ENCODE results near the gene DISP3.

DISP3 gene

DNA sequence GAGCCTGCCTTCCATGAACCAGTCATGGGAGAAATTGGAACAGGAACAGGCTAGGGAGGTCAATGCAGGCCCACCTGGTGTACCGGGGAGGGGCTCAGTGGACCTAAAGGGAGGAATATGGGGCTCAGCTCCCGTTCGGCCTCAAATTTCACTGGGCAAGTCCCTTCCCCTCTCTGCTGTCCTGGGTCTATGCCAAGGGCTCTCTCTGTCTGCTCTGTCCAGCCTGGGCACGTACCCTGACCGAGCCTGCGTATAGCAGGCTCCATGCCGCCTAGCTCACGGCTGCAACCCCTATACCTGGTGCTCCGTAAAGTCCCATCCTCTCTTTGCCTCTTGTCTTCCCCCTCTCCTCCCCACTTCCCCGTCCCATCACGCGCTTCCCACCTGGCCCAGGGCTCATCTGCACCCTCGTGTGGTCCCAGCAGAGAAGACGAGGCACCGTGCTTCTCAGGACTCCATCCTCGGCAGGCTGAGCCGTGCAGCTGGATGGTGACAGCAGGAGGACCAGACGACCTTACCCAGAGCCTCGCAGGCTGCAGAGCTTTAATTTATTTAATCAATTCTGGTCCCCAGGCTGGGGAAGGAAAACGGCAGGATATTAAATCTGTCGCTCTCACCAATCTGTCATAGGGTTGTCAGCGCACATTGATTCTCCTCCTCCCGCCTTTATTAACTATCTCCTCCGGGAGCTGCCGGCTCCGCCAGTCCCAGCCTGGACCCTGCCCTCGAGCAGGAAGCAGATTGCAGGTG, 25.0 kb upstream of the DISP3 start:
- no peak overlapping the region for H3K4me3 ChIP-seq
- H3K9ac ChIP-seq = no peak overlapping the region
- H3K36me3 ChIP-seq = no peaks in the 10 kb centered on the region
- H4K20me1 ChIP-seq = peaks cover 0 to 14% (median 0%) of the 10 kb centered on the region in 11 experiments; a peak in 2 of 22 replicates
- H3K27ac ChIP-seq = no peak overlapping the region
- H3K9me3 ChIP-seq (replicated peaks in 1 of 11) = no peaks in the 10 kb centered on the region
- no peak overlapping the region for H3K4me2 ChIP-seq
- H3K4me1 ChIP-seq = peaks cover 0 to 3% (median 0%) of the 10 kb centered on the region in 10 experiments; a peak in 2 of 20 replicates
- no peaks in the 10 kb centered on the region for H3K27me3 ChIP-seq
- TF ChIP-seq Cebpa-rat (IDR thresholded peaks at IDR 0.05) = no peak

DNA sequence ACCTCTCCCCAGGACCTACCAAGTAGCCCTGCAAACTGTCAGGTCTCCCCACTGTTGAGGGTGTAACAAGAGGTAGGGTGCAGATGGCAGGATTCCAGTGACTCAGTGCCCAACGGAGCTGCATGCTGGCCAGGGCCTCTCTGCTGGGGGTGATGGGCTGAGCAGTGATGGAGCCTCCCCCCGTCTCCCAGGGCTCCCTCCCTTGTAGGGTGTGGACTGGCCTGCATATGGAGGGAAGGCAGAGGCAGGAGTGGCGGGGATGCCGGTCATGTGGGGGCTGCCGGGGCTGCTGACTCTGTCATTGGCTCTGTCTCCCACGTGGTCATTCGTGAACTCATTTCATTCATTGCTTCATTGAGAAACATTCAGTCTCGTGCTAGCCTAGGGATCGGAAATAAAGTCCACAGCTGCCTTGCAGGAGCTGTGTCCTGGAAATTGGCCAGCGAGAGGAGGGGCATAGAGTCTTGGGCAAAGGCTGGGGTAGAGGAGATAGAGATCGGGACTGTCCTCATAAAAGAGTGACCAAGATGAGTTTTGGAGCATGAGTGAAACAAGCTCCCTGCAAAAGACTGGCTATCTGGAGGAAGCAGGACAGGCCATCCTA, 22.9 kb upstream of the DISP3 start:
- no peaks in the 10 kb centered on the region for H3K9me3 ChIP-seq (replicated peaks in 1 of 11)
- peaks cover 0 to 3% (median 0%) of the 10 kb centered on the region in 10 experiments; a peak in 2 of 20 replicates for H3K4me1 ChIP-seq
- no peaks in the 10 kb centered on the region for H3K27me3 ChIP-seq
- no peak for TF ChIP-seq Cebpa-rat (IDR thresholded peaks at IDR 0.05)
- no peak overlapping the region for H3K4me2 ChIP-seq
- H3K9ac ChIP-seq = no peak overlapping the region
- H3K4me3 ChIP-seq = no peak overlapping the region
- no peak overlapping the region for H3K27ac ChIP-seq
- H4K20me1 ChIP-seq = peaks cover 0 to 14% (median 0%) of the 10 kb centered on the region in 11 experiments; a peak in 2 of 22 replicates
- H3K36me3 ChIP-seq = no peaks in the 10 kb centered on the region

DNA sequence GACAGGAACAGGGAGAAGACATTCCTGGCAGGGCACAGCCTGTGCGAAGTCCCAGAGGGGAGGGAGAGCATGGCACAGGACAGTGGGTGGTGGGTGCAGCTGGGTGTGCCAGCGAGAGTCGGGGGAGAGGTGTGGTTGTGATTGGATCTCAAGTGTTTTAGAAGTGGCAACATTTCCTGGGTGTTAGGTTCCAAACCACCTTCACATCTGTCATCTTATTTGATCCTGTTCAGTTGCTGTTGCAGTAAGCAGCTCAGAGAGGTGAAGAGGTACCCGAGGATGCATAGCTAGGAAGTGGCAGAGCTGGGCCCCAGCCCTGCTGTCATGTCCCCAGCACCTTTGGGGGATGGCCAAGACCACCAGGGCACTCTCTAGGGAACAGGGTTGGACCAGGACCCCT, 22.0 kb upstream of the DISP3 start:
- Histone ChIP-seq H3K9me3 (replicated peaks in 1 of 11) (no peaks in the 10 kb centered on the region), H3K27me3 (no peaks in the 10 kb centered on the region), H4K20me1 (peaks cover 0 to 14% (median 0%) of the 10 kb centered on the region in 11 experiments; a peak in 2 of 22 replicates), H3K4me1 (peaks cover 0 to 3% (median 0%) of the 10 kb centered on the region in 10 experiments; a peak in 2 of 20 replicates), H3K9ac (no peak overlapping the region), H3K4me3 (no peak overlapping the region), H3K27ac (no peak overlapping the region), H3K36me3 (no peaks in the 10 kb centered on the region), H3K4me2 (no peak overlapping the region)
- no peak for TF ChIP-seq Cebpa-rat (IDR thresholded peaks at IDR 0.05)

DNA sequence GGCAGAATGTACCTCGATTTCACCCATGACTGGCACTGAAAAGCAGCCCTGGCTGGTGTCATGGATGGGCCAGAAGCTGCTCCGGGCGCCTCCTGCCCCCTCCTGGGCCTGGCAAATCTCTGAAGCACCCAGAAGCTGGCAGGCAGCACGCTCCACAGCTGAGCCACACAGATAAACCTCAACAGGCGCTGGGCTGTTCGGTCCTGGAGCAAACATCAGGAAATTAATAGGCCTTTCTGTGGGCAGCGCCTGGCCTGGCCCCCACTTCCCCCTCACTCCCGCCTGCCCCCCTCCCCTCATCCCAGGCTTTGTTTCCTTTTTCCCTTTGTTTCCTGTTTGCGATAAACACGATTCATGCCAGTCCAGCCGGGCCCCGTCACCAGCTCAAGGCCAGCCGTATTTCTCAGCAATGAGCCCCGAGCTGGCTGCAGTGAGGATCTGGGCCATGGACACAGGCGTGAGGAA, 20.1 kb upstream of the DISP3 start:
- no peak overlapping the region for H3K9ac ChIP-seq
- H3K27me3 ChIP-seq = no peaks in the 10 kb centered on the region
- TF ChIP-seq Cebpa-rat (IDR thresholded peaks at IDR 0.05) = no peak
- H3K4me3 ChIP-seq = no peak overlapping the region
- H4K20me1 ChIP-seq = peaks cover 0 to 4% (median 0%) of the 10 kb centered on the region in 11 experiments; a peak in 1 of 22 replicates
- H3K4me2 ChIP-seq = no peak overlapping the region
- H3K4me1 ChIP-seq = peaks cover 0 to 3% (median 0%) of the 10 kb centered on the region in 10 experiments; a peak in 2 of 20 replicates
- H3K9me3 ChIP-seq (replicated peaks in 1 of 11) = no peaks in the 10 kb centered on the region
- H3K27ac ChIP-seq = no peak overlapping the region
- no peaks in the 10 kb centered on the region for H3K36me3 ChIP-seq

DNA sequence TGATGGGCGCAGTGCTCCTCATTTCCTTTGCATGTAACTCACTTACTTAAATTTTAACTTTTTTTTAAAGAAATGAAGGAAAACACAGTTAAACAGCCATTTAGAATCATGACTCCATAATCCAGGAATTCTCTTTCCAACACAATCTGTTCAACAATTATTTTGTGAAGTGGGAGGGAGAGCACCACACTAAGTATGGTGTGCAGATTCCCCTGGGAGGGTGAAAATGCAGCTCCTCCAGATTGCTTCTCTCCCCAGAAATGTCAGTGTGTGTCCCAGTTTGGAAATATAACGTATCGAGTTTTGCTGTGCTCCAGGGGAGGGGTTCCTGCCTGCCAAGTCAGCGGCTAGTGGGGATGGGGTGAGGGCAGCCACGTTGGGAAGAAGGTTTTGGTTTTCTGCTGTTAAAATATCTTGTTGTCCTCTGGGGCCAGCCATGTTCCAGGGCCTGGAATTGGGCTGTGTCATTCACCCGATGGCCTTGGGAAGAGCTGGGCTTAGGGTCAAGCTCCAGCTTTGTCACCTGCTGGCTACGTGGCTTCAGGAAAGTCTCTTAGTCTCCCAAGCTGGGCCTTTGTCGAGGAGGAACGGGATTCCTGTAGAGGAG, 17.3 kb upstream of the DISP3 start:
- TF ChIP-seq Cebpa-rat (IDR thresholded peaks at IDR 0.05) = no peak
- H3K27me3 ChIP-seq = no peaks in the 10 kb centered on the region

DNA sequence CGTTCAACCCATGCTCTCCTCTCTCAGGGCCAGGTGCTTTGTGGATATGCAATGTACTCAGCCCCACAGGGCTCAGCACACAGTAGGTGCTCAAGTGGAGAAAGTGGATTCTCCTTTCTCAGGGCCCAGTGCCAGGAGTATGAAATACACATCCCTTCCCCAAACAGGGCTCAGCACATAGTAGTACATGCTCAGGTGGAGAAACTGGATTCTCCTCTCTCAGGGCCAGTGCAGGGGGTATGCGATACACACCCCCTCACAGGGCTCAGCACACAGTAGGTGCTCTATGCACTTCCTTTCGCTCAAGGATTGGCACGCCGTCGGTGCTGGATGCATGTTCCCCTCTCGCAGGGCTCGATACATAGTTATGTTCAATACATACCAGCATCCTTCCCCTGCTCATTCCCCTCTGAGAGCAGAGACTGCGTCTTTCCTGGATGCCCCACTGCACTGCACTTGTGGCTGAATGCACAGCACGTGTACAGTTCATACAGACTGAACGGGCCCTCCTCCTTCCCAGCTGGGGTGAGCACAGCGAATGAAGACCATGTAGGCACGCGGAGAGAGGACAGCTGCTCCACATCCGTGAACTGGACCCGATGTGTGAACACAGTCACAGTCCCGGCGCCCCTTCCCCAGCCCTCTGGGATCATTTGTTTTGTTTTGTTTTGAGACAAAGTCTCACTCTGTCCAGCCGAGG, 16.6 kb upstream of the DISP3 start:
- H3K4me3 ChIP-seq = no peak overlapping the region
- no peak overlapping the region for H3K27ac ChIP-seq
- H3K4me1 ChIP-seq = no peaks in the 10 kb centered on the region; a peak in 1 of 20 replicates
- no peak for TF ChIP-seq Cebpa-rat (IDR thresholded peaks at IDR 0.05)
- no peaks in the 10 kb centered on the region for H3K9me3 ChIP-seq (replicated peaks in 1 of 11)
- H3K36me3 ChIP-seq = no peaks in the 10 kb centered on the region
- no peak overlapping the region for H3K9ac ChIP-seq
- H3K4me2 ChIP-seq = no peak overlapping the region
- H4K20me1 ChIP-seq = 0 out of 22 replicates have a peak, but pooled peaks cover 0 to 4% (median 0%) of the 10 kb centered on the region in 11 experiments
- no peaks in the 10 kb centered on the region for H3K27me3 ChIP-seq

More for the DNA sequence above, 17.3 kb upstream of the DISP3 start:
- H3K27ac ChIP-seq = no peak overlapping the region
- H3K4me1 ChIP-seq = no peaks in the 10 kb centered on the region; a peak in 1 of 20 replicates
- no peak overlapping the region for H3K4me3 ChIP-seq
- no peaks in the 10 kb centered on the region for H3K9me3 ChIP-seq (replicated peaks in 1 of 11)
- no peak overlapping the region for H3K4me2 ChIP-seq
- H3K36me3 ChIP-seq = no peaks in the 10 kb centered on the region
- 0 out of 22 replicates have a peak, but pooled peaks cover 0 to 4% (median 0%) of the 10 kb centered on the region in 11 experiments for H4K20me1 ChIP-seq
- no peak overlapping the region for H3K9ac ChIP-seq

DNA sequence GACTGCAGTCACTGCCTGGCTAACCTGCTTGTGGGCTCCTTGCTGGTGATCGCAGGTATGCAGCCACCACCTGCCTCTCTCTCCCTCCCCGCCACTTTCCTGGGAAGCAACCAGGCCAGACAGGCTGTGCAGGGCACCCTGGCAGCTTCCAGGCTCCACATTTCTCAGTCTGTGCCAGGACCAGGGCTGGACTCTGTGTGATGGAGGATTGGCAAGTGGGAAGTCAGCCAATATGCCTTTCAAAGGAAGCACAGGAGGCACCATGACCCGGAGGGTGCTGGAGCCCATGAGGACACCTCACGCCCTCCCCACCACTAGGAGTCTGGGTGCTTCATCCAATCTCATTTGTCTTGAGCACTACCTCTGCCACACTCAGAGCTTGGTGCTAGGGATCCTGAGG, 15.8 kb upstream of the DISP3 start:
- no peak for TF ChIP-seq Cebpa-rat (IDR thresholded peaks at IDR 0.05)
- Histone ChIP-seq H3K27ac (no peak overlapping the region), H3K27me3 (no peaks in the 10 kb centered on the region), H3K4me3 (no peak overlapping the region), H3K9ac (no peak overlapping the region), H3K4me1 (no peaks in the 10 kb centered on the region; a peak in 1 of 20 replicates), H4K20me1 (0 out of 22 replicates have a peak, but pooled peaks cover 0 to 4% (median 0%) of the 10 kb centered on the region in 11 experiments), H3K36me3 (no peaks in the 10 kb centered on the region), H3K4me2 (no peak overlapping the region), H3K9me3 (replicated peaks in 1 of 11) (no peaks in the 10 kb centered on the region)

DNA sequence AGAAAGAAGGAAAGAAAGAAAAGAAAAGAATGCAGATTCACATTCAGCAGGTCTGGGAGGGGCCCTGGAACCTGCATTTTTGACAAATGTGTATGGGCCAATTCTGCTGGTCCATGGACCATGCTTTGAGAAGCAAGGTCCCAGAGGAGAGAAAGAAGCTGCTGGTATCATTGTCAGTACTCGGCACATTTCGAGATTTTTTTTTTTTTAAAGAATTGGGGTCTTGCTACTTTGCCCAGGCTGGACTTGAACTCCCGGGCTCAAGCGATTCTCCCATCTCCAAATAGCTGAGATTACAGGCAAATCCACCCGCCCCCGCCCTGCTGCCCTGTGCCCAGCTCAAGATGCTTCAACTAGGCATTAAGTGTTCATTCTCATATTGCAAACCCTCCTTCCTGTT, 13.6 kb upstream of the DISP3 start:
- Histone ChIP-seq H3K9me3 (replicated peaks in 1 of 11) (no peaks in the 10 kb centered on the region), H3K27ac (no peak overlapping the region), H3K4me2 (no peak overlapping the region), H4K20me1 (0 out of 22 replicates have a peak, but pooled peaks cover 0 to under 1% (median 0%) of the 10 kb centered on the region in 11 experiments), H3K27me3 (no peaks in the 10 kb centered on the region), H3K9ac (no peak overlapping the region), H3K4me3 (no peak overlapping the region), H3K4me1 (peaks cover 0 to 1% (median 0%) of the 10 kb centered on the region in 10 experiments; a peak in 7 of 20 replicates), H3K36me3 (no peaks in the 10 kb centered on the region)
- no peak for TF ChIP-seq Cebpa-rat (IDR thresholded peaks at IDR 0.05)

Measured in BLaER1 treated with 17β-estradiol and CSF1 and Interleukin-3, amounts not matched to agents 10 nM and 100 nM (cell line).